Activated T-cell treated with anti-CD3 and anti-CD28 coated beads, Interleukin-2, amount 50 U/mL, for 24 hours (primary cell): ENCODE measurements around the gene SGPP1.
"Not testable (repeated sequence)": the region's sequence is repeated elsewhere in the genome, so short reads cannot be mapped to it uniquely, and the experiment has no call there.

Experiments
- DNase-seq: peaks from one replicate; pipeline ENCODE4 v3.0.0-alpha.2; 2020
- H3K27ac Mint-ChIP-seq: 2 replicates; pipeline ENCODE4 v1.8.0; 2020; ENCODE audit warnings: mild to moderate bottlenecking, mixed read lengths
- H3K27me3 Mint-ChIP-seq: 2 replicates; pipeline ENCODE4 v1.8.0; 2020; ENCODE audit warnings: mixed read lengths
- H3K36me3 Mint-ChIP-seq: 2 replicates; pipeline ENCODE4 v1.8.0; 2020; ENCODE audit warnings: low read depth, mixed read lengths
- H3K4me1 Mint-ChIP-seq: 2 replicates; pipeline ENCODE4 v1.8.0; 2020; ENCODE audit warnings: low read depth, mixed read lengths
- H3K4me3 Mint-ChIP-seq: 2 replicates; pipeline ENCODE4 v1.8.0; 2020; ENCODE audit warnings: mild to moderate bottlenecking, moderate library complexity, mixed read lengths
- H3K9me3 Mint-ChIP-seq: 2 replicates; pipeline ENCODE4 v1.8.0; 2020; ENCODE audit warnings: mixed read lengths

Gene SGPP1

GRCh38 chr14:63647696-63648410 lies 80.0 kb downstream of the SGPP1 start:
- no peak for DNase-seq
- Mint-ChIP-seq H3K4me1 (peaks cover 53% of the 10 kb centered on the region), H3K27ac (peak overlapping the region; percentile 38), H3K27me3 (no peaks in the 10 kb centered on the region), H3K4me3 (no peak overlapping the region), H3K9me3 (no peaks in the 10 kb centered on the region), H3K36me3 (peaks cover 15% of the 10 kb centered on the region)

- peak overlapping the region; percentile 72 for H3K27ac Mint-ChIP-seq
- H3K27me3 Mint-ChIP-seq: no peaks in the 10 kb centered on the region
- H3K36me3 Mint-ChIP-seq: peaks cover 23% of the 10 kb centered on the region
- H3K9me3 Mint-ChIP-seq: no peaks in the 10 kb centered on the region
- peaks cover 35% of the 10 kb centered on the region for H3K4me1 Mint-ChIP-seq
- DNase-seq: no peak
- H3K4me3 Mint-ChIP-seq: no peak overlapping the region
Measured at GRCh38 chr14:63644741-63645140, 83.1 kb downstream of the SGPP1 start.

- DNase-seq: no peak
- peaks cover 39% of the 10 kb centered on the region for H3K4me1 Mint-ChIP-seq
- peak overlapping the region; percentile 96 for H3K27ac Mint-ChIP-seq
- no peaks in the 10 kb centered on the region for H3K27me3 Mint-ChIP-seq
- H3K36me3 Mint-ChIP-seq: peaks cover 34% of the 10 kb centered on the region
- no peaks in the 10 kb centered on the region for H3K9me3 Mint-ChIP-seq
- H3K4me3 Mint-ChIP-seq: peak overlapping the region; percentile 95
Measured at GRCh38 chr14:63642656-63643382, 85.0 kb downstream of the SGPP1 start.

- DNase-seq: no peak
- H3K9me3 Mint-ChIP-seq: no peaks in the 10 kb centered on the region
- H3K27ac Mint-ChIP-seq: peak overlapping the region; percentile 96
- peaks cover 37% of the 10 kb centered on the region for H3K4me1 Mint-ChIP-seq
- no peaks in the 10 kb centered on the region for H3K27me3 Mint-ChIP-seq
- H3K36me3 Mint-ChIP-seq: peaks cover 38% of the 10 kb centered on the region
- H3K4me3 Mint-ChIP-seq: peak overlapping the region; percentile 95
Measured at GRCh38 chr14:63642229-63642611, 85.6 kb downstream of the SGPP1 start.

- Mint-ChIP-seq H3K27ac (peak within 1 kb of the TSS; percentile 96), H3K4me1 (peaks cover 43% of the 10 kb centered on the region), H3K9me3 (peaks cover 4% of the 10 kb centered on the region), H3K36me3 (peaks cover 44% of the 10 kb centered on the region), H3K27me3 (no peaks in the 10 kb centered on the region), H3K4me3 (peak within 1 kb of the TSS; percentile 95)
- peak; percentile 93 for DNase-seq
Measured at GRCh38 chr14:63641473-63642228, 86.2 kb downstream of the SGPP1 start, which contains the start of gene WDR89. Gene WDR89, minus strand, starts transcription at chr14:63641871. Its CDS starts 41,929 bp downstream, at chr14:63599942.

GRCh38 chr14:63638493-63638892 lies 89.4 kb downstream of the SGPP1 start:
- no peaks in the 10 kb centered on the region for H3K27me3 Mint-ChIP-seq
- peaks cover 23% of the 10 kb centered on the region for H3K9me3 Mint-ChIP-seq
- DNase-seq: no peak
- peaks cover 59% of the 10 kb centered on the region for H3K4me1 Mint-ChIP-seq
- peaks cover 65% of the 10 kb centered on the region for H3K36me3 Mint-ChIP-seq
- H3K27ac Mint-ChIP-seq: peak overlapping the region; percentile 71
- peak overlapping the region; percentile 95 for H3K4me3 Mint-ChIP-seq

GRCh38 chr14:63636094-63636635 lies 91.7 kb downstream of the SGPP1 start:
- peaks cover 65% of the 10 kb centered on the region for H3K4me1 Mint-ChIP-seq
- DNase-seq, H3K27me3 Mint-ChIP-seq, H3K4me3 Mint-ChIP-seq: not testable (repeated sequence)
- peak overlapping the region; percentile 61 for H3K27ac Mint-ChIP-seq
- H3K9me3 Mint-ChIP-seq: peaks cover 23% of the 10 kb centered on the region
- H3K36me3 Mint-ChIP-seq: peaks cover 62% of the 10 kb centered on the region
